ENCODE data around the gene RAB22A.
"Not testable (repeated sequence)": the region's sequence is repeated elsewhere in the genome, so short reads cannot be mapped to it uniquely, and the experiment has no call there.

- TF ChIP-seq POLR2A (IDR thresholded peaks at IDR 0.05; ENCODE audit: low read depth, low read length); CTCF (IDR thresholded peaks at IDR 0.05; ENCODE audit: extremely low read depth in 1 of 2, insufficient read depth in 1 of 2, low read depth in 1 of 2, low read length in 2 of 2): not testable (repeated sequence)
Observed at GRCh38 chr20:58414786-58415185, 105.3 kb downstream of the RAB22A start.
